Gastrocnemius medialis (tissue), 4 donors: ENCODE data around the gene ATP6V1B1.

Experiments used
- CTCF ChIP-seq, 5 experiments: fragments of 450-650 bp in 3 of 5; fragments of 200-600 bp in 2 of 5; sonication (generic) in 2 of 5; IDR thresholded peaks in 4 of 5; conservative IDR thresholded peaks in 1 of 5; 1 replicate in 4 of 5; 2 replicates in 1 of 5; pipeline ENCODE4 v1.5.1; 2016 to 2019; ENCODE audit warnings: antibody characterized with exemption in 5 of 5, mild to moderate bottlenecking in 3 of 5, moderate library complexity in 3 of 5
- POLR2A ChIP-seq, 2 donors: fragments of 450-650 bp; IDR thresholded peaks; one replicate each; pipeline ENCODE4 v1.6.1; 2017; ENCODE audit warnings: antibody characterized with exemption in 2 of 2, mild to moderate bottlenecking in 2 of 2, moderate library complexity in 2 of 2

- TF ChIP-seq CTCF (IDR thresholded peaks at IDR 0.05 in 4 of 5, conservative IDR thresholded peaks at IDR 0.05 in 1 of 5) (no peak), POLR2A (IDR thresholded peaks at IDR 0.05) (no peak)
Observed at GRCh38 chr2:70958759-70959158, 23.1 kb downstream of the ATP6V1B1 start.
